Medulla oblongata (tissue), 1 donor: ENCODE results near the gene SIRT6.
"Not testable (repeated sequence)": the region's sequence is repeated elsewhere in the genome, so short reads cannot be mapped to it uniquely, and the experiment has no call there.

Experiments used
- DNase-seq: peaks from one replicate; pipeline ENCODE4 v3.0.0-alpha.2; 2015; ENCODE audit errors: extremely low spot score

SIRT6 gene

GRCh38 chr19:4182084-4182810 is at the start of gene SIRT6, which contains the start of gene ANKRD24:
TSS of gene SIRT6 (minus strand) at chr19:4182563. CDS start at chr19:4182539, 24 bp downstream.
TSS of gene ANKRD24 (plus strand) at chr19:4182689. CDS start at chr19:4186426, 3,737 bp downstream.
- DNase-seq = peak; percentile 95

GRCh38 chr19:4232139-4232538 is 49.8 kb upstream of the SIRT6 start:
- DNase-seq = not testable (repeated sequence)

- not testable (repeated sequence) for DNase-seq
These were observed 49.2 kb upstream of the SIRT6 start for GRCh38 chr19:4231521-4231920.

GRCh38 chr19:4230237-4230636 is 47.9 kb upstream of the SIRT6 start:
- DNase-seq = not testable (repeated sequence)

GRCh38 chr19:4229179-4229931 is 47.0 kb upstream of the SIRT6 start, which contains the start of gene EBI3:
TSS of gene EBI3 (plus strand) at chr19:4229523. CDS start at chr19:4229551, 28 bp downstream.
- DNase-seq = peak; percentile 17

- no peak for DNase-seq
These were observed 46.4 kb upstream of the SIRT6 start for GRCh38 chr19:4228765-4229178.

GRCh38 chr19:4227771-4228170 is 45.4 kb upstream of the SIRT6 start:
- no peak for DNase-seq

- no peak for DNase-seq
These were observed 43.5 kb upstream of the SIRT6 start for GRCh38 chr19:4225885-4226284.

GRCh38 chr19:4224470-4224869 is 42.1 kb upstream of the SIRT6 start:
- no peak for DNase-seq

- DNase-seq = no peak
These were observed 37.8 kb upstream of the SIRT6 start for GRCh38 chr19:4220188-4220587.

- not testable (repeated sequence) for DNase-seq
These were observed 36.2 kb upstream of the SIRT6 start for GRCh38 chr19:4218523-4218922.

GRCh38 chr19:4217429-4218264 is 35.3 kb upstream of the SIRT6 start:
- no peak for DNase-seq

GRCh38 chr19:4216846-4217245 is 34.5 kb upstream of the SIRT6 start:
- no peak for DNase-seq

GRCh38 chr19:4215807-4216206 is 33.4 kb upstream of the SIRT6 start:
- DNase-seq = no peak

GRCh38 chr19:4213116-4213515 is 30.8 kb upstream of the SIRT6 start:
- no peak for DNase-seq

GRCh38 chr19:4210166-4210731 is 27.9 kb upstream of the SIRT6 start:
- DNase-seq = no peak

- no peak for DNase-seq
These were observed 26.2 kb upstream of the SIRT6 start for GRCh38 chr19:4208385-4209094.

- DNase-seq = no peak
These were observed 24.6 kb upstream of the SIRT6 start for GRCh38 chr19:4206818-4207484.

- DNase-seq = no peak
These were observed 19.4 kb upstream of the SIRT6 start for GRCh38 chr19:4201798-4202197.

GRCh38 chr19:4200940-4201542 is 18.7 kb upstream of the SIRT6 start:
- no peak for DNase-seq
